Stimulated activated CD4-positive, alpha-beta T cell treated with anti-CD3 and anti-CD28 coated beads, Interleukin-2, amount 100 ng/mL, for 4 hours (primary cell): ENCODE results near the gene CADM2.
"Not testable (repeated sequence)": the region's sequence is repeated elsewhere in the genome, so short reads cannot be mapped to it uniquely, and the experiment has no call there.

ENCODE experiments used
- DNase-seq: peaks from one replicate; pipeline ENCODE4 v3.0.0-alpha.2; 2020; ENCODE audit warnings: low read depth

CADM2 gene

GRCh38 chr3:85670634-85671205, 711.9 kb downstream of the CADM2 start:
- DNase-seq: no peak

GRCh38 chr3:85672761-85673160, 714.0 kb downstream of the CADM2 start:
- DNase-seq: no peak

DNA sequence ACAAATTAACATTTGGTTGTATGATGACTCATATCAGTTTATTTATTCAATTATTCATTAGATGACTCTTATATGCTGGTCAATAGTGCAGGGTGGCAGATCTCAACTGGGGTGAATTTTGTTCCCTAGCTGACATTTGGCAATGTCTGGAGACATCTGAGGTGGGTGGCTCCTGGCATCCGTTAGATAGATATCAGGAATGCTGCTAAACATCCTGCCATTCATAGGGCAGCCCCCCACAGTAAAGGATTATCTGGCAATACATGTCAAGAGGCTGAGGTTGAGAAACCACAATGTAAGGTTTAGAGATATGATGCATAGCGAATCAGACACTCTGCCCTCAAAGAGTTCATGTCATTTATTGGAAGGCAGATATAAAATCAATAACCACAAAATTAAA, 719.9 kb downstream of the CADM2 start:
- no peak for DNase-seq

- no peak for DNase-seq
These were observed 723.1 kb downstream of the CADM2 start for GRCh38 chr3:85681906-85682305.

GRCh38 chr3:85691196-85691595, 732.4 kb downstream of the CADM2 start:
- no peak for DNase-seq

GRCh38 chr3:85697156-85697555, 738.4 kb downstream of the CADM2 start:
- no peak for DNase-seq

DNA sequence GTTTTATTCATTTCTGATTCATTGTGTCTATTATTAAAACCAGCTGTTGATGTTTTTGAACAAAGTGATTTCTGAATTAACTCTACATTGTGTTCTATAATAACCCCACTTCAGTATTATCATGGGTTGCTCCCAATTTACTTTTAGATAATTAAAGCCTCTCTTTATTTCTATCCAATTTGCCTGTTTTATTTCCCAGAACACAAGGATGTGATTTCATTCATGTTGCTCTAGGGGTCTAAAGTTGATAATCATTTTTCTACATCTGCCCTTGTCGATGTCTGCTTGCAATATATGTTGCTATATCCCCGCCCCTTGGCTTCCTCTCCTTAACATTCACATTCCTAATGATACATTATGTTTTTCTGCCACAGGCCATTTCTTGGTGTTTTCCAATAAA, 747.3 kb downstream of the CADM2 start:
- no peak for DNase-seq

- DNase-seq: not testable (repeated sequence)
These were observed 749.5 kb downstream of the CADM2 start for GRCh38 chr3:85708325-85708724.

DNA sequence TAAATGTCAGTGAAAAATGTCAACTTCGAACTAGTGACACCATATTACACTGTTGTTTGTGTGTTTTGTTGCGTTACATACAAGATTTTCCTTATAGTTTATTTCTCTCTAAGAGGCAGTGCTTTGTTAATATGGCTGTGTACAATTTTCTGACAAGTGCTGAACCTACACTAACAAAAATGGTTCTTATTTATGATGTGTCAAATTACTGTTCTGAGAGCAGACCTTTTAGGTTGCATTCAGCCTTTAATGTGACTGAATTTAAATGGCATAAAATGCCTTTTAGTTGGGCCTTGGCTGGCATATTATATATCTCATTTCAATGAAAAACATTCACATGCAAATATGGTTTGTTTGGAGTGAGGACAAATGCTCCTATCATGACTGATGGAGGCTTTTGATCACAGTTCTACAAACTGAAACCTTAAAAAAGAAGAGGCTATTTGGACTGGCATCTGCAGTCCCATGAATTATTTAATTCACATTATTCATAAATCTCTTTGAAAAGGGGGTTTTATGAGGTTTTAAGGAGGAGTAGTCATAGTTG, 750.6 kb downstream of the CADM2 start:
- no peak for DNase-seq

- DNase-seq: no peak
These were observed 751.7 kb downstream of the CADM2 start for GRCh38 chr3:85710490-85710889.

DNA sequence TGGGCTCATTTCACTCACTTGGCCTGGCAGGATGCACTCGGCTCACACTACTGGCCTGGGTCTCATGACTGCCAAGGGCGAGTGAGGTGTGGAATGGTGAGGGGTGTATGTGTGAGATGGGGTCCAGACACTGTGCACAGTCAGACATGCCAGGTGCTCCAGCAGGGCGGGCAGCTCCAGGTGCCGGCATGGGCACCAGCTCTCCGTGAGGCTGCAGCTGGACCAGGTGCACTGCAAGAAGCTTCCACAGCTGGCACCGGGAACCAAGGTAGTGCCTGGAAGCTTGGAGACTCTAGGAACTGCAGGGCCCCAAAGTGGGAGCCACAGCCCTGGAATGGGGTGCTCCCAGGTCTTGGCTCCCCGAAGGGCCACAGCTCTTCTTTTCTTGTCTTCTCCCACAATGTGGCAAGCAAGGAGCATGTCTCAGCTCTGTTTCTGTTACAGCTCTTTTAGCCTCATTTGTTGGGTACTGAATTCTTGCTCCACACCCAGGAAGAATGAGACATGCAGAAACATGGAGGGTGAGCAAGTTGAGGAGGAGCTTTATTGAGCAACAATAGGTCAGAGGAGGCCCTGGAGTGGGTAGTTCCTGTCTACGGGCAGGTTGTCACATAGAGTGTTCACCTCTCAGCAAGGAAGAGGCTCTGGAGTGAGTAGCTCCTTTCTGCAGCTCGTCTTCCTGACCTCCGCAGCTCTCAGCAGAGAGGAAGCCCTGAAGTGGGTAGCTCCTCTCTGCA, 762.8 kb downstream of the CADM2 start:
- DNase-seq: no peak

- no peak for DNase-seq
These were observed 767.0 kb downstream of the CADM2 start for GRCh38 chr3:85725809-85726208.

GRCh38 chr3:85726241-85726640, 767.5 kb downstream of the CADM2 start:
- DNase-seq: no peak

DNA sequence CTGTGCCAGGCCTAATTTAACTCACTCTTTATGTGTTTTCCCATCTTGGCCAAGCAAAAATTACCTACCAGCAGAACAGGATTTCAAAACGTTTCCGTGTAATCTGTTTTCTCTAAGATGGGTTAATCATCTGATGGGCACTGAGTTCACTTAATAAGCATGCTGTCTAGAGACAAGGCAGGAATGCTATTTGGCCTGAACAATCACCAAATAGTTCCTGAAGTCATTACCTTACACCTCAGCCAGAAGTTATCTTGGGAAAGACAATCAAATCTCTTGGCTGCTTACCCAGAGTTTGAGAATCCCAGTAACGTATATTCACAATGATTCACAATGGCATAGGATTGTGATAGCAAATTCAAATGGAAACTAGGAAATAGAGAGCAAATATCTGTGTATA, 779.1 kb downstream of the CADM2 start:
- DNase-seq: no peak

GRCh38 chr3:85740561-85740960, 781.8 kb downstream of the CADM2 start:
- DNase-seq: no peak

- DNase-seq: no peak
These were observed 799.7 kb downstream of the CADM2 start for GRCh38 chr3:85758442-85758841.

- no peak for DNase-seq
These were observed 801.6 kb downstream of the CADM2 start for GRCh38 chr3:85760342-85760741.

DNA sequence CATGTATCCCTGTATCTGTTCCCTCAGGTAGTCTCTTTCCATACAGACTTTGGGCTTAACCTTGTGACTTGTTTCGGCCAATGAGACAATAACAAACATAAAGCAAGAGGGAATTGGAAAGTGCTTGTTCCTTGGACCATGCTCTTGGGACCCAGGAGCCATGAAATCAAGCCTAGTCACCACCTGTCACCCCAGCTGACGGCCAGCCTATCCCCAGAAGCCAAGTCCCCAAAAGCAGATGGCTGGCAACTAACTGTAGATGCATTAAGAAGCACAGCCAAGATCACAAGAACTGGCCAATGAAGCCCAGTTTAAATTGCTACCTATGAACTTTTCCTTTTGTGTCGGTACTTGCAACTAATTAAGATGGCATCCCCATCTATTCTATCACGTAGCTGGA, 822.0 kb downstream of the CADM2 start:
- no peak for DNase-seq

DNA sequence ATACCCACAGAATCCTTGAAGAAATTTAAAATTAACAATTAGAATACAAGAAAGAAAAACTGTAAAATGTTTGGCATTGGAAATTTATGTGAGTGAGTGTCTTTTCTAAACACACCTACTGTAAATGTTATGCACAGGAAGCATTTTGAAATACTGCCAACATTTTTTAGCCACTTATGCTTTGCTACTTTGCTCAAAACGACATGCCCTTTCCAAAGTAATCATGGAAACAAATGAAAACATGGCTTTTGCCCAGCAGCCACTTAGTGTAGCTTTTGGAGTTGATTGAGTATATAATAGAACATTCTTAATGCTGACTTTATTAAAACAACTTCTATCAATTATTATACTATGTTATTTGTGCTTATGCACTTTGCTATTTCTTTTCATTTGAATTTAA, 823.0 kb downstream of the CADM2 start:
- DNase-seq: no peak

- no peak for DNase-seq
These were observed 824.5 kb downstream of the CADM2 start for GRCh38 chr3:85783291-85783690.

DNA sequence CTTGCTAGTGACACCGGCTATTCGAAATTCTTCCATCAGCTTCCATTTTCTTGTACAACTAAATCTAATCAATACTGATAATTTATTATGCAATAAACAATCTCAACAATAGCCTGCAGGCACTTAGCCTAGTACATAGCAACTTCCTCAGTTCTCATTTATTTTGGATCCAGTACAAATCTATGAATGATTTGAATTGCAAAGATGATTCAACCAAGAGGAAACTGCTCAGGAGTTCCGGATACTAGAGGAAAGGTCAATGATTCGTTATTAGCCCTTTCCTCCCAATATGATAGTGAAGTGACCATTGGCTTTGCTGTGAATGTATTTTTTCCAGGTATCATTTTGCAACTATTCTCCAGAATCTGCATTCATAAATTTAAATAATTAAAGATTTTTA, 827.0 kb downstream of the CADM2 start:
- DNase-seq: no peak

DNA sequence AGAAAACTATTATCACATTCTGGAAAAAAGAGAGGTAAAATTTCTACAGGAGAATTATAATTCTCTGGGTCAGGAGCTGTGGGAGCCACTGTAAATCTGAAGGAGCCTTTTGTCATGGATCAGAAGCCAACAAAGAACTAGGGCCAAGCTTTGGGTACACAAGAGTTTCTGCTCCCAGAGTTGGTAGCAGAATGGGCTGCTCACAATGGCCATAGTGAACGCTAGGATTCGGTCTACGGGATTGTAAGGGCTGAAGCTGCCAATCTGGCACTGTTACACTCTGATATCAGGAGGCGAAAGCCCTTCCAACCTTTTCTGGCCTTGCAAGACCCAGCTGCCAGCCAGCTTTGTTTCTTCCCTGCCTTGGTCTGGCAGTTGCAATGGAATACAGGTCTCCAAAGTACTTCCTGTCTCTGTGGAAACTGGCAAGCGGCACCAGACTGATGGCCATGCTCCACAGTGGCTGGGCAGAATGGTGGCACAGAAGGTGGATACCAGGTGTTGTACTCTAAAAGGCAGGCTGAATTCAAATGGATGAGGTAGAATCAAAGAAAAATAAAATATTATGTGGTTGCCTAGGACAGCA, 831.7 kb downstream of the CADM2 start:
- DNase-seq: no peak

DNA sequence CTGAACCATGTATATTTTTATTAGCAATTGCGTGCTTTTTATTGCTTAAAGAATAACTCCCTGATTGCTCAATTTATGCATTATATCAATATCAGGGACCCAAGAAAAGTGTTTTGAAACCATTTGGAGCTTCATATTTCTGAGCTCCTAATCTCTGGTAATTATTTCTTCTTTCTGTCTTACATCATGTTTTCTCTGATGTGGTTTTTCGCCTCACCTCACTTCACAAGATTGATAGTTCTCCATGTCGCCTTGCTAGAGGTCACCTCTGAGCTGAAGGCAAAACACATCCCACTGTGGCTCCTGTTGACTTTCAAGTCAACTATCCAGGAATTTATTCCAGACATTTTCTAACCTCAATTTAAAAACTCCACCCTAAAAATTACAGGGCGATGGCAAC, 837.4 kb downstream of the CADM2 start:
- no peak for DNase-seq
